H1 (cell line): ENCODE measurements around the gene SLC12A4. TPM values are rescaled to one million over a fixed set of nuclear protein-coding genes. Genes with fewer than 3 reads are reported as not detected.

ENCODE experiments used
- CTCF ChIA-PET: fragments of 300-600 bp; sonication (Branson Sonifier 250); formaldehyde crosslinking; loops from one replicate; lab custom pipeline; 2021; ENCODE audit not compliant: partially characterized antibody; lab: Charles Lee
- POLR2A ChIA-PET: fragments of 300-600 bp; sonication (Branson Sonifier 250); formaldehyde crosslinking; loops from one replicate; lab custom pipeline; 2021; ENCODE audit warnings: inconsistent platforms; ENCODE audit not compliant: partially characterized antibody; lab: Charles Lee
- DNase-seq, 2 experiments: peaks; one replicate each; pipeline versions ENCODE4 v3.0.0 to v3.0.0-alpha.2; 2010 to 2022; ENCODE audit warnings: low spot score in 2 of 2, low read depth in 1 of 2, mixed read lengths in 1 of 2
- FAIRE-seq: peaks from 2 replicates; lab custom pipeline; 2011; peaks lifted over from hg19 to GRCh38; lab: Jason Lieb, UNC
- H2AFZ ChIP-seq: 2 replicates; pipeline ENCODE4 v1.8.1; 2012; ENCODE audit warnings: low read length, inconsistent platforms
- H2AK5ac ChIP-seq: 2 replicates; pipeline ENCODE4 v1.6.1; 2013; ENCODE audit warnings: low read depth, low read length
- H2BK120ac ChIP-seq: replicated peaks from 2 replicates; pipeline ENCODE3; 2013; ENCODE audit warnings: low read depth, low read length, inconsistent platforms
- H2BK12ac ChIP-seq: 2 replicates; pipeline ENCODE4 v1.6.1; 2013; ENCODE audit warnings: low read depth, low read length
- H2BK15ac ChIP-seq: 2 replicates; pipeline ENCODE4 v1.6.1; 2013; ENCODE audit warnings: low read length
- H2BK20ac ChIP-seq: 2 replicates; pipeline ENCODE4 v1.6.1; 2013; ENCODE audit warnings: low read length
- H2BK5ac ChIP-seq: 2 replicates; pipeline ENCODE4 v1.6.1; 2013; ENCODE audit warnings: low read depth, low read length
- H3K14ac ChIP-seq: 2 replicates; pipeline ENCODE4 v1.6.1; 2013; ENCODE audit warnings: inconsistent platforms; ENCODE audit not compliant: insufficient read length
- H3K18ac ChIP-seq: 2 replicates; pipeline ENCODE4 v1.6.1; 2013; ENCODE audit warnings: low read length; ENCODE audit errors: extremely low read depth
- H3K23ac ChIP-seq: 2 replicates; pipeline ENCODE4 v1.6.1; 2013; ENCODE audit warnings: inconsistent platforms; ENCODE audit not compliant: insufficient read length
- H3K23me2 ChIP-seq: 2 replicates; pipeline ENCODE4 v1.6.1; 2013; ENCODE audit warnings: low read depth, low read length
- H3K27ac ChIP-seq: 2 replicates; pipeline ENCODE4 v1.6.1; 2011; ENCODE audit warnings: low read depth, low read length, inconsistent platforms
- H3K27me3 ChIP-seq, 4 experiments: replicated peaks in 1 of 4; 1 replicate in 1 of 4; 2 replicates in 3 of 4; pipeline versions ENCODE4 v1.6.1 to v1.8.1; 2011 to 2013; ENCODE audit warnings: low read length in 3 of 4, mild to moderate bottlenecking in 3 of 4, inconsistent platforms in 2 of 4, mixed read lengths in 2 of 4, moderate library complexity in 1 of 4; ENCODE audit not compliant: control insufficient read depth in 3 of 4, insufficient read depth in 3 of 4; ENCODE audit errors: extremely low read depth in 1 of 4
- H3K36me3 ChIP-seq, 4 experiments: 2 replicates each; pipeline versions ENCODE4 v1.6.1 to v1.8.1; 2011 to 2013; ENCODE audit warnings: mild to moderate bottlenecking in 4 of 4, low read length in 3 of 4, moderate library complexity in 2 of 4, control low read depth in 1 of 4, inconsistent platforms in 1 of 4; ENCODE audit not compliant: insufficient read depth in 4 of 4, control insufficient read depth in 2 of 4
- H3K4ac ChIP-seq: replicated peaks from 2 replicates; pipeline ENCODE3; 2013; ENCODE audit warnings: low read length, low read depth, mixed read lengths, inconsistent platforms; ENCODE audit not compliant: insufficient read length
- H3K4me1 ChIP-seq, 4 experiments: replicated peaks in 1 of 4; 1 replicate in 1 of 4; 2 replicates in 3 of 4; pipeline versions ENCODE4 v1.6.1 to v1.8.1; 2011 to 2013; ENCODE audit warnings: low read length in 3 of 4, inconsistent platforms in 2 of 4, mixed read lengths in 1 of 4; ENCODE audit not compliant: insufficient read depth in 4 of 4, control insufficient read depth in 3 of 4
- H3K4me2 ChIP-seq, 2 experiments: 2 replicates each; pipeline versions ENCODE4 v1.6.1 to v1.8.1; 2011 to 2013; ENCODE audit warnings: low read depth in 2 of 2, low read length in 2 of 2, control low read depth in 1 of 2, inconsistent platforms in 1 of 2, mild to moderate bottlenecking in 1 of 2; ENCODE audit not compliant: insufficient read depth in 1 of 2
- H3K4me3 ChIP-seq, 4 experiments: fragments of 200-600, 300-600 bp in 1 of 4; sonication (generic), shearing (Covaris generic), sonication (Bioruptor Twin) in 1 of 4; 2 replicates each; pipeline versions ENCODE4 v1.5.1 to v1.8.1; 2011 to 2016; ENCODE audit warnings: low read length in 4 of 4, low read depth in 3 of 4, control low read depth in 2 of 4, inconsistent platforms in 2 of 4, mild to moderate bottlenecking in 2 of 4, mixed read lengths in 1 of 4, moderate library complexity in 1 of 4; ENCODE audit not compliant: insufficient read depth in 2 of 4; ENCODE audit errors: extremely low read depth in 1 of 4
- H3K56ac ChIP-seq: replicated peaks from 2 replicates; pipeline ENCODE3; 2013; ENCODE audit warnings: low read depth, mild to moderate bottlenecking, mixed read lengths, low read length, inconsistent platforms; ENCODE audit not compliant: insufficient read length
- H3K79me1 ChIP-seq: 2 replicates; pipeline ENCODE4 v1.6.1; 2013; ENCODE audit warnings: low read depth, low read length, control low read depth
- H3K79me2 ChIP-seq, 2 experiments: 2 replicates each; pipeline versions ENCODE4 v1.6.1 to v1.8.1; 2012 to 2013; ENCODE audit warnings: low read length in 2 of 2, mild to moderate bottlenecking in 2 of 2, inconsistent platforms in 1 of 2; ENCODE audit not compliant: insufficient read depth in 2 of 2, control insufficient read depth in 1 of 2
- H3K9ac ChIP-seq, 4 experiments: replicated peaks in 1 of 4; 1 replicate in 1 of 4; 2 replicates in 3 of 4; pipeline versions ENCODE4 v1.6.1 to v1.8.1; 2011 to 2013; ENCODE audit warnings: low read depth in 3 of 4, low read length in 3 of 4, control low read depth in 2 of 4, mild to moderate bottlenecking in 2 of 4, moderate library complexity in 2 of 4, inconsistent platforms in 1 of 4; ENCODE audit errors: extremely low read depth in 1 of 4
- H3K9me3 ChIP-seq, 2 experiments: 2 replicates each; pipeline versions ENCODE4 v1.6.1 to v1.8.1; 2012 to 2013; ENCODE audit warnings: mild to moderate bottlenecking in 2 of 2, moderate library complexity in 2 of 2, control low read depth in 1 of 2, inconsistent platforms in 1 of 2, low read depth in 1 of 2, low read length in 1 of 2, mixed read lengths in 1 of 2; ENCODE audit not compliant: insufficient read depth in 2 of 2
- H4K20me1 ChIP-seq, 2 experiments: replicated peaks in 1 of 2; 2 replicates each; pipeline versions ENCODE3 to v1.8.1; 2011 to 2013; ENCODE audit warnings: inconsistent platforms in 2 of 2, low read length in 2 of 2, mild to moderate bottlenecking in 1 of 2; ENCODE audit not compliant: insufficient read depth in 2 of 2, control insufficient read depth in 1 of 2
- H4K5ac ChIP-seq: 2 replicates; pipeline ENCODE4 v1.6.1; 2013; ENCODE audit warnings: low read length, low read depth, mixed read lengths, inconsistent platforms; ENCODE audit not compliant: insufficient read length
- H4K8ac ChIP-seq: 2 replicates; pipeline ENCODE4 v1.8.0; 2013; ENCODE audit warnings: mild to moderate bottlenecking, moderate library complexity, low read length, inconsistent platforms; ENCODE audit not compliant: insufficient read depth; ENCODE audit errors: extremely low read depth
- H4K91ac ChIP-seq: replicated peaks from 2 replicates; pipeline ENCODE3; 2013; ENCODE audit warnings: low read length, mixed read lengths, inconsistent platforms; ENCODE audit not compliant: insufficient read length
- BACH1 ChIP-seq: IDR thresholded peaks from 2 replicates; pipeline ENCODE4 v1.6.1; 2012; ENCODE audit warnings: low read length, improper control_type of control experiment
- EZH2 ChIP-seq: fragments of 200-600 bp; sonication (generic); IDR thresholded peaks from 2 replicates; pipeline ENCODE4 v1.7.1; 2012; ENCODE audit warnings: low read depth, mild to moderate bottlenecking, moderate library complexity, low read length, inconsistent platforms; ENCODE audit not compliant: severe bottlenecking
- JUN ChIP-seq: IDR thresholded peaks from 2 replicates; pipeline ENCODE4 v1.6.1; 2011; ENCODE audit warnings: low read depth, mild to moderate bottlenecking, improper control_type of control experiment, low read length
- RNF2 ChIP-seq: fragments of 200-900, 300-1000 bp; sonication (generic); IDR thresholded peaks from 2 replicates; pipeline ENCODE4 v1.7.1; 2016; ENCODE audit warnings: borderline replicate concordance, low read depth, mild to moderate bottlenecking, antibody characterized with exemption, low read length; ENCODE audit not compliant: poor library complexity, severe bottlenecking; ENCODE audit errors: missing control alignments
- SP2 ChIP-seq: IDR thresholded peaks from 2 replicates; pipeline ENCODE4 v1.6.1; 2012; ENCODE audit warnings: mild to moderate bottlenecking, low read length, inconsistent platforms
- SRF ChIP-seq: IDR thresholded peaks from 2 replicates; pipeline ENCODE4 v1.6.1; 2011; ENCODE audit warnings: mild to moderate bottlenecking, low read depth, low read length, moderate library complexity
- ZNF274 ChIP-seq: IDR thresholded peaks from 2 replicates; pipeline ENCODE4 v1.7.0; 2012; ENCODE audit warnings: low read length, borderline replicate concordance; ENCODE audit errors: extremely low read depth
- WGBS, 2 experiments: shearing (Covaris generic) in 1 of 2; methylation state at CpG; one replicate each; pipeline versions ENCODE4 v1.1.6 to v1.1.7; 2013 to 2015; ENCODE audit warnings: low lambda C conversion rate in 2 of 2, mixed read lengths in 2 of 2, inconsistent platforms in 1 of 2, low coverage in 1 of 2, missing lambda C conversion rate in 1 of 2; ENCODE audit not compliant: insufficient replicate concordance in 2 of 2, insufficient coverage in 1 of 2, insufficient read length in 1 of 2; ENCODE audit errors: extremely low coverage in 1 of 2, missing lambda C conversion rate in 1 of 2; 5-methylcytosine and 5-hydroxymethylcytosine counted together
- polyA plus RNA-seq, 7 experiments: library from polyadenylated mRNA; depleted of rRNA in 3 of 7; stranded (reverse) in 5 of 7; unstranded in 2 of 7; fragments of >200 nt in 5 of 7; fragments of 200-250 nt in 2 of 7; gene quantifications; 1 replicate in 5 of 7; 2 replicates in 1 of 7; 4 replicates in 1 of 7; pipeline versions ENCODE4 v1.2.1 to v1.2.3, GENCODE V29; 2011 to 2013; ENCODE audit warnings: missing spikeins in 2 of 7, mixed read lengths in 2 of 7
- total RNA-seq: library from RNA; stranded (reverse); fragmentation: NEBNext Ultra II Directional; extraction: Animal tissue kit (Norgen Biotek cat#: 25700); gene quantifications from 2 replicates; pipeline ENCODE4 v1.2.1, GENCODE V29; 2021
- TF ChIP-seq, protein P1 (sequence below): IDR thresholded peaks from 2 replicates; pipeline ENCODE4 v1.6.1; 2012; ENCODE audit warnings: low read length, inconsistent platforms
- TF ChIP-seq, protein P2 (sequence below), 3 experiments: IDR thresholded peaks; 1 replicate in 2 of 3; 2 replicates in 1 of 3; pipeline versions ENCODE4 v1.5.1 to v1.6.1; 2011; ENCODE audit warnings: low read length in 3 of 3, mild to moderate bottlenecking in 3 of 3, inconsistent platforms in 2 of 3, low read depth in 1 of 3, moderate library complexity in 1 of 3; ENCODE audit not compliant: insufficient read depth in 1 of 3; ENCODE audit errors: control extremely low read depth in 1 of 3

The SLC12A4 gene
- total and polyA plus RNA-seq, 2 of the 8 experiments (the other 6 are each of a cell fraction or from before 2014, with no cell fraction given) = 41.3 to 49.3 TPM

DNA sequence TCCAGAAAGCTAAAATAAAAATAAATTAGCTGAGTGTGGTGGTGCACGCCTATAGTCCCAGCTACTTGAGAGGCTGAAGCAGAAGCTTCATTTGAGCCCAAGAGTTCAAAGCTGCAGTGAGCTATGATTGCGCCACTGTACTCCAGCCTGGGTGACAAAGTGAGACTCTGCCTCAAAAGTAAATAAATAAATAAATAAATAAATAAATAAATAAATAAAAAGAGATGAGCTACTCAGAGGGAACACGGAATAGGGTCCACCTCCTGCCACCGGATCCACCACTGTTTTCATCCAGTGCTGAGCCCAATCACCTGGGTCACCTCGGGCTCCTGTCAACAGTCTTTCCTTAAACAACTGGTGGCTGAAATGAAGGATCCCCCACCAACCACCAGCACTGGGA lies 18.5 kb upstream of the SLC12A4 start:
- Histone ChIP-seq H3K23ac (no peak overlapping the region), H2AK5ac (no peak overlapping the region), H2BK120ac (no peak overlapping the region), H3K18ac (no peak overlapping the region), H3K56ac (no peak overlapping the region), H3K4me2 (no peak overlapping the region), H3K14ac (no peak overlapping the region), H3K4ac (no peak overlapping the region), H4K91ac (no peak overlapping the region), H2BK12ac (no peak overlapping the region), H2BK5ac (no peak overlapping the region), H2BK20ac (no peak overlapping the region), H3K4me3 (no peak overlapping the region), H4K8ac (no peak overlapping the region), H3K79me2 (no peaks in the 10 kb centered on the region), H3K27ac (no peak overlapping the region), H3K9ac (no peak overlapping the region), H4K5ac (no peak overlapping the region), H4K20me1 (no peaks in the 10 kb centered on the region), H3K4me1 (no peaks in the 10 kb centered on the region), H3K79me1 (no peaks in the 10 kb centered on the region; the same call in 1 of the 2 replicates), H3K23me2 (no peaks in the 10 kb centered on the region), H2AFZ (no peak overlapping the region), H3K9me3 (no peaks in the 10 kb centered on the region; a peak in 1 of 4 replicates), H2BK15ac (no peak overlapping the region), H3K36me3 (no peaks in the 10 kb centered on the region), H3K27me3 (peaks cover 0 to under 1% (median 0%) of the 10 kb centered on the region in 4 experiments; a peak in 3 of 7 replicates)
- 85% methylated on average over 5 of the region's 5 CpGs; no CpG with 5 or more reads in 1 of the 2 experiments for WGBS, 2 experiments
- FAIRE-seq = no peak
- DNase-seq = no peak
- ChIA-PET CTCF (interaction anchor here (0.6 to 4.1 kb wide), 9 partner anchors 11 to 491 kb away, joined by 3 to 23 read pairs (median 4); partner anchors contain the start of gene NRN1L), POLR2A (interaction anchor here (0.6 to 1.1 kb wide), 3 partner anchors 14 to 285 kb away, joined by 3 to 4 read pairs (median 3); partner anchors contain the start of genes DDX28 and DUS2)
- TF ChIP-seq ZNF274 = no peak
- no peak for TF ChIP-seq RNF2
- TF ChIP-seq, protein P1, sequence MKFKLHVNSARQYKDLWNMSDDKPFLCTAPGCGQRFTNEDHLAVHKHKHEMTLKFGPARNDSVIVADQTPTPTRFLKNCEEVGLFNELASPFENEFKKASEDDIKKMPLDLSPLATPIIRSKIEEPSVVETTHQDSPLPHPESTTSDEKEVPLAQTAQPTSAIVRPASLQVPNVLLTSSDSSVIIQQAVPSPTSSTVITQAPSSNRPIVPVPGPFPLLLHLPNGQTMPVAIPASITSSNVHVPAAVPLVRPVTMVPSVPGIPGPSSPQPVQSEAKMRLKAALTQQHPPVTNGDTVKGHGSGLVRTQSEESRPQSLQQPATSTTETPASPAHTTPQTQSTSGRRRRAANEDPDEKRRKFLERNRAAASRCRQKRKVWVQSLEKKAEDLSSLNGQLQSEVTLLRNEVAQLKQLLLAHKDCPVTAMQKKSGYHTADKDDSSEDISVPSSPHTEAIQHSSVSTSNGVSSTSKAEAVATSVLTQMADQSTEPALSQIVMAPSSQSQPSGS = no peak
- no peak for TF ChIP-seq JUN
- no peak for TF ChIP-seq EZH2
- TF ChIP-seq, protein P2, sequence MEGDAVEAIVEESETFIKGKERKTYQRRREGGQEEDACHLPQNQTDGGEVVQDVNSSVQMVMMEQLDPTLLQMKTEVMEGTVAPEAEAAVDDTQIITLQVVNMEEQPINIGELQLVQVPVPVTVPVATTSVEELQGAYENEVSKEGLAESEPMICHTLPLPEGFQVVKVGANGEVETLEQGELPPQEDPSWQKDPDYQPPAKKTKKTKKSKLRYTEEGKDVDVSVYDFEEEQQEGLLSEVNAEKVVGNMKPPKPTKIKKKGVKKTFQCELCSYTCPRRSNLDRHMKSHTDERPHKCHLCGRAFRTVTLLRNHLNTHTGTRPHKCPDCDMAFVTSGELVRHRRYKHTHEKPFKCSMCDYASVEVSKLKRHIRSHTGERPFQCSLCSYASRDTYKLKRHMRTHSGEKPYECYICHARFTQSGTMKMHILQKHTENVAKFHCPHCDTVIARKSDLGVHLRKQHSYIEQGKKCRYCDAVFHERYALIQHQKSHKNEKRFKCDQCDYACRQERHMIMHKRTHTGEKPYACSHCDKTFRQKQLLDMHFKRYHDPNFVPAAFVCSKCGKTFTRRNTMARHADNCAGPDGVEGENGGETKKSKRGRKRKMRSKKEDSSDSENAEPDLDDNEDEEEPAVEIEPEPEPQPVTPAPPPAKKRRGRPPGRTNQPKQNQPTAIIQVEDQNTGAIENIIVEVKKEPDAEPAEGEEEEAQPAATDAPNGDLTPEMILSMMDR (IDR thresholded peaks at IDR 0.05; ENCODE audit: control extremely low read depth in 1 of 3, insufficient read depth in 1 of 3, low read depth in 1 of 3, low read length in 3 of 3) = no peak
- TF ChIP-seq BACH1 = no peak
- no peak for TF ChIP-seq SRF
- TF ChIP-seq SP2 = no peak
